IMR-90 (cell line): ENCODE data around the gene MRPL49. TPM values are rescaled to one million over a fixed set of nuclear protein-coding genes. Genes with fewer than 3 reads are reported as not detected.

ENCODE experiments used
- ATAC-seq: fragments of 200-7000 bp; cut with Tn5 transposase; 2 replicates; pipeline ENCODE4 v1.9.1; 2020; ENCODE audit warnings: low read depth, mild to moderate bottlenecking, moderate library complexity
- BruUV-seq: library from RNA; stranded (reverse); fragments of 400-500 nt; replicated peaks from 2 replicates; lab custom pipeline; 2021; lab: Mats Ljungman, UMichigan
- CTCF ChIA-PET: fragments of 300-600 bp; formaldehyde crosslinking; extraction: SDS; loops from one replicate; lab custom pipeline; 2021; ENCODE audit warnings: antibody characterized with exemption; lab: Yijun Ruan, JAX
- POLR2A ChIA-PET: fragments of 300-600 bp; sonication (Branson Sonifier 250); formaldehyde crosslinking; loops from one replicate; lab custom pipeline; 2022; ENCODE audit warnings: antibody characterized with exemption; ENCODE audit not compliant: unreplicated experiment; lab: Charles Lee
- DNase-seq: peaks from one replicate; pipeline ENCODE4 v3.0.0; 2013
- H2AFZ ChIP-seq: replicated peaks from 2 replicates; pipeline ENCODE3; 2013; ENCODE audit warnings: low read length, mild to moderate bottlenecking; ENCODE audit not compliant: poor library complexity
- H2AK5ac ChIP-seq: 2 replicates; pipeline ENCODE4 v1.6.1; 2013; ENCODE audit warnings: low read depth, low read length, inconsistent platforms
- H2AK9ac ChIP-seq: replicated peaks from 2 replicates; pipeline ENCODE3; 2013; ENCODE audit warnings: mild to moderate bottlenecking, low read depth, low read length, moderate library complexity; ENCODE audit not compliant: poor library complexity
- H2BK120ac ChIP-seq: 2 replicates; pipeline ENCODE4 v1.6.1; 2013; ENCODE audit warnings: low read depth, low read length, inconsistent platforms
- H2BK15ac ChIP-seq: 3 replicates; pipeline ENCODE4 v1.6.1; 2013; ENCODE audit warnings: low read depth, low read length, inconsistent platforms
- H2BK20ac ChIP-seq: 2 replicates; pipeline ENCODE4 v1.6.1; 2013; ENCODE audit warnings: low read depth, mild to moderate bottlenecking, inconsistent platforms, low read length, moderate library complexity
- H2BK5ac ChIP-seq: 2 replicates; pipeline ENCODE4 v1.6.1; 2013; ENCODE audit warnings: mild to moderate bottlenecking, low read depth, low read length, inconsistent platforms; ENCODE audit not compliant: poor library complexity, severe bottlenecking
- H3K14ac ChIP-seq: replicated peaks from 2 replicates; pipeline ENCODE4 v1.6.1; 2013; ENCODE audit warnings: low read depth, low read length, inconsistent platforms
- H3K18ac ChIP-seq: 2 replicates; pipeline ENCODE4 v1.6.1; 2013; ENCODE audit warnings: low read depth, low read length, control low read depth
- H3K23ac ChIP-seq: 2 replicates; pipeline ENCODE4 v1.6.1; 2013; ENCODE audit warnings: low read depth, low read length, inconsistent platforms
- H3K27ac ChIP-seq: 2 replicates; pipeline ENCODE4 v1.5.1; 2013; ENCODE audit warnings: mild to moderate bottlenecking, control low read depth, low read length; ENCODE audit not compliant: insufficient read depth
- H3K27me3 ChIP-seq: 2 replicates; pipeline ENCODE4 v1.6.1; 2013; ENCODE audit warnings: low read length; ENCODE audit not compliant: control insufficient read depth, insufficient read depth
- H3K36me3 ChIP-seq: 2 replicates; pipeline ENCODE4 v1.6.1; 2013; ENCODE audit warnings: low read length, mixed read lengths; ENCODE audit not compliant: control insufficient read depth, insufficient read depth
- H3K4ac ChIP-seq: 2 replicates; pipeline ENCODE4 v1.6.1; 2013; ENCODE audit warnings: low read depth, low read length, inconsistent platforms
- H3K4me1 ChIP-seq: 2 replicates; pipeline ENCODE4 v1.6.1; 2013; ENCODE audit warnings: low read length, mixed read lengths; ENCODE audit not compliant: control insufficient read depth, insufficient read depth
- H3K4me2 ChIP-seq: 2 replicates; pipeline ENCODE4 v1.6.1; 2013; ENCODE audit warnings: low read depth, mild to moderate bottlenecking, control low read depth, low read length, moderate library complexity
- H3K4me3 ChIP-seq: 2 replicates; pipeline ENCODE4 v1.5.1; 2013; ENCODE audit warnings: low read depth, mild to moderate bottlenecking, control low read depth, low read length, moderate library complexity; ENCODE audit not compliant: insufficient read depth
- H3K56ac ChIP-seq: 2 replicates; pipeline ENCODE4 v1.6.1; 2013; ENCODE audit warnings: low read length, inconsistent platforms; ENCODE audit not compliant: insufficient read depth; ENCODE audit errors: extremely low read depth
- H3K79me1 ChIP-seq, 2 experiments: 2 replicates each; pipeline ENCODE4 v1.6.1; 2013; ENCODE audit warnings: low read length in 2 of 2, inconsistent platforms in 1 of 2, low read depth in 1 of 2
- H3K9ac ChIP-seq: 2 replicates; pipeline ENCODE4 v1.6.1; 2013; ENCODE audit warnings: low read depth, low read length, control low read depth
- H3K9me1 ChIP-seq: 2 replicates; pipeline ENCODE4 v1.6.1; 2013; ENCODE audit warnings: low read length, inconsistent platforms; ENCODE audit not compliant: insufficient read depth
- H3K9me3 ChIP-seq: 2 replicates; pipeline ENCODE4 v1.6.1; 2013; ENCODE audit warnings: low read length; ENCODE audit not compliant: control insufficient read depth, insufficient read depth
- H4K20me1 ChIP-seq: 2 replicates; pipeline ENCODE4 v1.6.1; 2013; ENCODE audit warnings: low read length, inconsistent platforms; ENCODE audit not compliant: insufficient read depth
- H4K5ac ChIP-seq: 2 replicates; pipeline ENCODE4 v1.6.1; 2013; ENCODE audit warnings: mild to moderate bottlenecking, low read depth, low read length, control low read depth
- H4K8ac ChIP-seq, 2 experiments: 2 replicates each; pipeline ENCODE4 v1.6.1; 2013; ENCODE audit warnings: low read depth in 2 of 2, low read length in 2 of 2, control low read depth in 1 of 2, inconsistent platforms in 1 of 2
- H4K91ac ChIP-seq: 2 replicates; pipeline ENCODE4 v1.6.1; 2013; ENCODE audit warnings: low read depth, low read length, inconsistent platforms; ENCODE audit not compliant: insufficient read depth
- CEBPB ChIP-seq: IDR thresholded peaks from 2 replicates; pipeline ENCODE4 v1.6.1; 2012; ENCODE audit warnings: low read depth, low read length, improper control_type of control experiment
- CHD1 ChIP-seq: IDR thresholded peaks from 2 replicates; pipeline ENCODE4 v1.6.1; 2012; ENCODE audit warnings: low read depth, low read length, improper control_type of control experiment
- FOS ChIP-seq: fragments of 150-350 bp; IDR thresholded peaks from 2 replicates; pipeline ENCODE4 v1.6.1; 2016; ENCODE audit warnings: low read depth, low read length
- MAZ ChIP-seq: IDR thresholded peaks from 2 replicates; pipeline ENCODE4 v1.6.1; 2012; ENCODE audit warnings: low read depth, mild to moderate bottlenecking, low read length, improper control_type of control experiment, moderate library complexity, borderline replicate concordance
- MXI1 ChIP-seq: IDR thresholded peaks from 2 replicates; pipeline ENCODE4 v1.6.1; 2012; ENCODE audit warnings: low read depth, mild to moderate bottlenecking, low read length, moderate library complexity, borderline replicate concordance
- NFE2L2 ChIP-seq: fragments of 150-350 bp; IDR thresholded peaks from 2 replicates; pipeline ENCODE4 v1.6.1; 2016; ENCODE audit warnings: low read depth, mild to moderate bottlenecking, low read length
- POLR2A ChIP-seq: IDR thresholded peaks from 2 replicates; pipeline ENCODE4 v1.6.1; 2012; ENCODE audit warnings: mild to moderate bottlenecking, low read depth, low read length
- RAD21 ChIP-seq: IDR thresholded peaks from 2 replicates; pipeline ENCODE4 v1.6.1; 2012; ENCODE audit warnings: low read length, improper control_type of control experiment
- RCOR1 ChIP-seq: IDR thresholded peaks from 2 replicates; pipeline ENCODE4 v1.6.1; 2012; ENCODE audit warnings: mild to moderate bottlenecking, low read length, improper control_type of control experiment; ENCODE audit not compliant: insufficient replicate concordance
- WGBS, 2 experiments: methylation state at CpG; one replicate each; pipeline versions ENCODE4 v1.1.5 to v1.1.7; 2013; ENCODE audit warnings: missing lambda C conversion rate in 2 of 2; ENCODE audit not compliant: insufficient read length in 1 of 2; ENCODE audit errors: extremely low coverage in 2 of 2; 5-methylcytosine and 5-hydroxymethylcytosine counted together
- dilution Hi-C: fragments of 300-500 bp; cut with HindIII; formaldehyde crosslinking; loops from one replicate; pipeline ENCODE4 v1.14.3; 2018; ENCODE audit warnings: low sequenced_read_pairs; ENCODE audit not compliant: unreplicated experiment
- in situ Hi-C: fragments of 300-500 bp; cut with MboI; formaldehyde crosslinking; loops from 3 replicates; pipeline ENCODE4 v1.14.3; 2019; ENCODE audit warnings: low sequenced_read_pairs, inconsistent platforms, mixed read lengths
- intact Hi-C: fragments of 100-400 bp; cut with micrococcal nuclease; formaldehyde crosslinking; loops from 2 replicates; pipeline ENCODE4 v1.10.0; 2022
- polyA plus RNA-seq, 3 experiments: library from polyadenylated mRNA; depleted of rRNA; stranded (reverse); fragments of >200 nt; gene quantifications; 2 replicates each; pipeline ENCODE4 v1.2.3, GENCODE V29; 2012; ENCODE audit warnings: low replicate concordance in 1 of 3
- total RNA-seq: library from RNA; depleted of rRNA; stranded (reverse); fragments of >200 nt; gene quantifications from 2 replicates; pipeline ENCODE4 v1.2.3, GENCODE V29; 2012
- TF ChIP-seq, protein P1 (sequence below): fragments of 150-350 bp; IDR thresholded peaks from 2 replicates; pipeline ENCODE4 v1.6.1; 2016; ENCODE audit warnings: low read depth, mild to moderate bottlenecking, low read length, moderate library complexity, borderline replicate concordance
- TF ChIP-seq, protein P2 (sequence below): conservative IDR thresholded peaks from 2 replicates; pipeline ENCODE4 v1.5.1; 2012; ENCODE audit warnings: mild to moderate bottlenecking, low read depth, low read length, improper control_type of control experiment

The MRPL49 gene
- total and polyA plus RNA-seq, 2 of the 4 experiments (the other 2 are of a cell fraction): 55.2 to 56.8 TPM

GRCh38 chr11:65077451-65077850, 44.7 kb upstream of the MRPL49 start:
- Histone ChIP-seq H2BK5ac (no peak overlapping the region), H4K5ac (no peak overlapping the region), H4K91ac (no peak overlapping the region), H3K4me1 (no peaks in the 10 kb centered on the region), H3K23ac (no peak overlapping the region), H2AFZ (no peak overlapping the region), H2AK5ac (no peak overlapping the region), H3K9me1 (no peaks in the 10 kb centered on the region; the same call in 1 of the 2 replicates), H3K4me3 (no peak overlapping the region), H3K18ac (no peak overlapping the region), H3K9me3 (no peaks in the 10 kb centered on the region), H3K14ac (no peak overlapping the region), H2BK20ac (no peak overlapping the region), H4K20me1 (no peaks in the 10 kb centered on the region), H3K36me3 (peaks cover 2% of the 10 kb centered on the region), H3K27ac (no peak overlapping the region), H2BK15ac (no peak overlapping the region), H3K27me3 (no peaks in the 10 kb centered on the region), H3K9ac (no peak overlapping the region), H3K4me2 (no peak overlapping the region), H4K8ac (no peak overlapping the region), H2BK120ac (no peak overlapping the region), H2AK9ac (no peak overlapping the region), H3K56ac (no peak overlapping the region), H3K4ac (no peak overlapping the region), H3K79me1 (peaks cover 28 to 42% of the 10 kb centered on the region in 2 experiments)
- intact Hi-C loops: no loop called here
- DNase-seq (peak; percentile 31), ATAC-seq (no peak)
- dilution Hi-C loops: no loop called here
- BruUV-seq: no TSS peak
- CTCF ChIA-PET: no interaction called here
- in situ Hi-C loops: no loop called here
- POLR2A ChIA-PET: no interaction called here
- TF ChIP-seq MAZ (no peak), RCOR1 (no peak), POLR2A (no peak), FOS (no peak), CEBPB (no peak), NFE2L2 (no peak), MXI1 (no peak), CHD1 (no peak), RAD21 (no peak)
- TF ChIP-seq, protein P1, sequence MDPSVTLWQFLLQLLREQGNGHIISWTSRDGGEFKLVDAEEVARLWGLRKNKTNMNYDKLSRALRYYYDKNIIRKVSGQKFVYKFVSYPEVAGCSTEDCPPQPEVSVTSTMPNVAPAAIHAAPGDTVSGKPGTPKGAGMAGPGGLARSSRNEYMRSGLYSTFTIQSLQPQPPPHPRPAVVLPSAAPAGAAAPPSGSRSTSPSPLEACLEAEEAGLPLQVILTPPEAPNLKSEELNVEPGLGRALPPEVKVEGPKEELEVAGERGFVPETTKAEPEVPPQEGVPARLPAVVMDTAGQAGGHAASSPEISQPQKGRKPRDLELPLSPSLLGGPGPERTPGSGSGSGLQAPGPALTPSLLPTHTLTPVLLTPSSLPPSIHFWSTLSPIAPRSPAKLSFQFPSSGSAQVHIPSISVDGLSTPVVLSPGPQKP: no peak
- TF ChIP-seq, protein P2, sequence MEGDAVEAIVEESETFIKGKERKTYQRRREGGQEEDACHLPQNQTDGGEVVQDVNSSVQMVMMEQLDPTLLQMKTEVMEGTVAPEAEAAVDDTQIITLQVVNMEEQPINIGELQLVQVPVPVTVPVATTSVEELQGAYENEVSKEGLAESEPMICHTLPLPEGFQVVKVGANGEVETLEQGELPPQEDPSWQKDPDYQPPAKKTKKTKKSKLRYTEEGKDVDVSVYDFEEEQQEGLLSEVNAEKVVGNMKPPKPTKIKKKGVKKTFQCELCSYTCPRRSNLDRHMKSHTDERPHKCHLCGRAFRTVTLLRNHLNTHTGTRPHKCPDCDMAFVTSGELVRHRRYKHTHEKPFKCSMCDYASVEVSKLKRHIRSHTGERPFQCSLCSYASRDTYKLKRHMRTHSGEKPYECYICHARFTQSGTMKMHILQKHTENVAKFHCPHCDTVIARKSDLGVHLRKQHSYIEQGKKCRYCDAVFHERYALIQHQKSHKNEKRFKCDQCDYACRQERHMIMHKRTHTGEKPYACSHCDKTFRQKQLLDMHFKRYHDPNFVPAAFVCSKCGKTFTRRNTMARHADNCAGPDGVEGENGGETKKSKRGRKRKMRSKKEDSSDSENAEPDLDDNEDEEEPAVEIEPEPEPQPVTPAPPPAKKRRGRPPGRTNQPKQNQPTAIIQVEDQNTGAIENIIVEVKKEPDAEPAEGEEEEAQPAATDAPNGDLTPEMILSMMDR: no peak
- 100% methylated on average over 1 of the region's 4 CpGs; no CpG with 5 or more reads in 1 of the 2 experiments for WGBS, 2 experiments
